Thyroid gland (tissue), 4 donors: ENCODE measurements around the gene SMC3. TPM values are rescaled to one million over a fixed set of nuclear protein-coding genes. Genes with fewer than 3 reads are reported as not detected.

Experiments used
- DNase-seq, 2 donors: peaks; one replicate each; pipeline ENCODE4 v3.0.0-alpha.2; 2019
- H3K27ac ChIP-seq, 3 donors: fragments of 200-600 bp; sonication (generic); 1 replicate in 2 of 3; 2 replicates in 1 of 3; pipeline ENCODE4 v1.5.1; 2016 to 2019; ENCODE audit warnings: mild to moderate bottlenecking in 1 of 3, moderate library complexity in 1 of 3
- H3K27me3 ChIP-seq: fragments of 200-600 bp; sonication (generic); one replicate; pipeline ENCODE4 v1.5.1; 2019
- H3K36me3 ChIP-seq, 2 donors: fragments of 200-600 bp; sonication (generic); one replicate each; pipeline ENCODE4 v1.5.1; 2016 to 2019
- H3K4me1 ChIP-seq, 2 donors: fragments of 200-600 bp; sonication (generic); one replicate each; pipeline ENCODE4 v1.5.1; 2017 to 2019
- H3K4me3 ChIP-seq, 3 donors: fragments of 200-600 bp; sonication (generic); replicated peaks in 1 of 3; 1 replicate in 2 of 3; 2 replicates in 1 of 3; pipeline ENCODE4 v1.5.1; 2016; ENCODE audit warnings: mild to moderate bottlenecking in 1 of 3
- H3K9me3 ChIP-seq: fragments of 200-600 bp; sonication (generic); one replicate; pipeline ENCODE4 v1.5.1; 2017
- CTCF ChIP-seq, 6 experiments: fragments of 200-600 bp in 3 of 6; fragments of 450-650 bp in 3 of 6; sonication (generic) in 3 of 6; IDR thresholded peaks; one replicate each; pipeline ENCODE4 v1.5.1; 2016 to 2019; ENCODE audit warnings: antibody characterized with exemption in 6 of 6, mild to moderate bottlenecking in 2 of 6, inconsistent platforms in 1 of 6, moderate library complexity in 1 of 6
- POLR2A ChIP-seq, 2 donors: fragments of 450-650 bp; IDR thresholded peaks; one replicate each; pipeline ENCODE4 v1.6.1; 2017; ENCODE audit warnings: antibody characterized with exemption in 2 of 2, mild to moderate bottlenecking in 2 of 2, moderate library complexity in 1 of 2
- WGBS, 2 donors: methylation state at CpG; one replicate each; pipeline ENCODE4 v1.1.5; 2017; 5-methylcytosine and 5-hydroxymethylcytosine counted together
- intact Hi-C: fragments of 100-400 bp; cut with DNase I; formaldehyde crosslinking; loops from one replicate; pipeline ENCODE4 v1.15.1; 2023
- small RNA-seq: library from RNA; depleted of rRNA; stranded (forward); fragments of <200 nt; gene quantifications from one replicate; pipeline ENCODE3, GENCODE V24; 2016
- total RNA-seq, 4 donors: library from RNA; depleted of rRNA; stranded (reverse); fragments of >200 nt; gene quantifications; one replicate each; pipeline ENCODE4 v1.2.3, GENCODE V29; 2016

The SMC3 gene
- total RNA-seq, 4 donors from 2014 or later = 28.5 to 38.2 (median 30.8) TPM

GRCh38 chr10:110649347-110650264, 82.1 kb downstream of the SMC3 start:
- no peaks in the 10 kb centered on the region for H3K36me3 ChIP-seq
- no peak overlapping the region for H3K4me3 ChIP-seq
- DNase-seq = no peak
- H3K9me3 ChIP-seq = no peaks in the 10 kb centered on the region
- peaks cover under 1 to 6% of the 10 kb centered on the region in 2 donors for H3K4me1 ChIP-seq
- 78 to 84% methylated on average over 6 of the region's 6 CpGs for WGBS, 2 donors
- H3K27ac ChIP-seq = no peak overlapping the region
- intact Hi-C loops = no loop called here
- H3K27me3 ChIP-seq = peaks cover 3% of the 10 kb centered on the region
- TF ChIP-seq POLR2A (IDR thresholded peaks at IDR 0.05) (no peak), CTCF (IDR thresholded peaks at IDR 0.05) (no peak)

- Histone ChIP-seq H3K4me3 (no peak overlapping the region), H3K27me3 (no peaks in the 10 kb centered on the region), H3K27ac (no peak overlapping the region), H3K9me3 (no peaks in the 10 kb centered on the region), H3K36me3 (no peaks in the 10 kb centered on the region), H3K4me1 (peaks cover 0 to 10% of the 10 kb centered on the region in 2 donors)
- 86 to 90% methylated on average over 1 of the region's 1 CpG for WGBS, 2 donors
- TF ChIP-seq POLR2A (IDR thresholded peaks at IDR 0.05) (no peak), CTCF (IDR thresholded peaks at IDR 0.05) (no peak)
- intact Hi-C loops = no loop called here
- no peak for DNase-seq
Measured at GRCh38 chr10:110650265-110650668, 82.8 kb downstream of the SMC3 start.

- intact Hi-C loops = no loop called here
- no peak overlapping the region for H3K4me3 ChIP-seq
- WGBS, 2 donors = 45 to 52% methylated on average over 12 of the region's 12 CpGs
Measured at GRCh38 chr10:110651044-110651958, 83.8 kb downstream of the SMC3 start.

GRCh38 chr10:110652475-110653118, 85.1 kb downstream of the SMC3 start:
- 83 to 90% methylated on average over 6 of the region's 6 CpGs for WGBS, 2 donors
- Histone ChIP-seq H3K36me3 (no peaks in the 10 kb centered on the region), H3K4me3 (no peak overlapping the region), H3K27me3 (no peaks in the 10 kb centered on the region), H3K27ac (no peak overlapping the region), H3K4me1 (peaks cover 5 to 16% of the 10 kb centered on the region in 2 donors), H3K9me3 (no peaks in the 10 kb centered on the region)
- TF ChIP-seq POLR2A (IDR thresholded peaks at IDR 0.05) = no peak
- no peak for TF ChIP-seq CTCF (IDR thresholded peaks at IDR 0.05)
- intact Hi-C loops = no loop called here
- no peak for DNase-seq

More at GRCh38 chr10:110651044-110651958, 83.8 kb downstream of the SMC3 start:
- H3K27ac ChIP-seq = no peak overlapping the region
- H3K27me3 ChIP-seq = no peaks in the 10 kb centered on the region
- H3K9me3 ChIP-seq = no peaks in the 10 kb centered on the region
- H3K36me3 ChIP-seq = no peaks in the 10 kb centered on the region
- peaks cover 5 to 16% of the 10 kb centered on the region in 2 donors for H3K4me1 ChIP-seq
- TF ChIP-seq CTCF (IDR thresholded peaks at IDR 0.05) (no peak), POLR2A (IDR thresholded peaks at IDR 0.05) (no peak)
- DNase-seq = peak in 1 of 2 donors; percentile 11

Small RNA genes lying within 50 kb of the gene (small RNA-seq; reads per million reads assigned to genes)
- gene RF00019 = not detected

Other genes starting within 250 kb of the SMC3 start
- gene DUSP5, start 69.8 kb upstream of the SMC3 start, total RNA-seq = 10 to 100 TPM in 1 of 4 donors, 1 to 10 TPM in 3; 2.1 to 14.2 (median 7.1) TPM
- 1 to 10 TPM in 3 of 4 donors, under 1 TPM in 1; 0.54 to 4.3 (median 1.5) TPM for gene RBM20, start 76.6 kb downstream of the SMC3 start, total RNA-seq